ENCODE measurements around the gene EAF2. TPM values are rescaled to one million over a fixed set of nuclear protein-coding genes. Genes with fewer than 3 reads are reported as not detected.

The EAF2 gene
- total and polyA plus RNA-seq, 5 donors from 2014 or later, result 5.7 to 15.2 (median 8.3) TPM

DNA sequence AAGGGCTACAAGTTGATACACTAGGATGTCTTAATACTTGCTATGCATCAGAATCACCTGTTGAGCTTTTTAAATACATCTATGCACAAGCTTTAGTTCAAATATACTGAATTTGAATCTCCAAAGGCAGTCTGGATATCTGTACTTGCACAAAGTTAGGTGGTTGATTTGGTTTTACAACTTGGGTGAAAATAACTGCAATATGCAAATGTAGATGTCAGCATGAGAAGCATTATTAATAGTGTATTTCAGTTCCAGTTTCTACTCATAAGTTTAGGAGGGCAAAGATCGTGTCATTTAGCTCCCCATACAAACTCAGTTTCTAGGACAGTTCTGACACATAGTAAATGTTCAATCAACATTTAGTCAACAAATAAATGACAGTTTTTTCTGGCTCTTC, 25.8 kb upstream of the EAF2 start:
- peaks cover 19 to 28% (median 20%) of the 10 kb centered on the region in 4 donors for H3K4me1 Mint-ChIP-seq
- no peak for ATAC-seq (ENCODE audit: low read depth in 2 of 2)

DNA sequence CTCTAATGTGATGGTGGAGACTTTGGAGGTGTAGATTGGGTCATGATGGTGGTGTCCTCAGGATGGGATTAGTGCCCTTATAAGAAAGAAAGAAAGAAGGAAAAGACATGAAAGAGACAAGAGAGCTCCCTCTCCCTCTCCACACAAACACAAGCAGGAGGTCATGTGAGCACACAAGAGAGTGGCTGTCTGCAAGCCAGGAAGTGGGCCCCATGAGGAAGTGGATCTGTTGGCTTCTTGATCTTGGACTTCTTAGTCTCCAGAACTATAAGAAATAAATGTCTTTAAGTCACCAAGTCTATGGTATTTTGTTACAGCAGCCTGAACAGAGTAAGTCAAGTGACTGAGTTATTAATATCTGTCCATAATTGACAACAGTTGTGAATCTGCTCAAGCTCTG, 17.3 kb upstream of the EAF2 start:
- no peak overlapping the region for H3K4me3 ChIP-seq (ENCODE audit: low read depth, low read length)
- Mint-ChIP-seq H3K4me3 (no peak overlapping the region), H3K36me3 (peaks cover 63% of the 10 kb centered on the region), H3K27me3 (no peaks in the 10 kb centered on the region), H3K9me3 (peaks cover 0 to 8% (median 3%) of the 10 kb centered on the region in 7 donors), H3K27ac (peak overlapping the region in 1 of 3 donors; percentile 20), H3K4me1 (peaks cover 38 to 62% (median 52%) of the 10 kb centered on the region in 4 donors)
- H3K27me3 ChIP-seq (ENCODE audit: control insufficient read depth, insufficient read depth, low read length), result no peaks in the 10 kb centered on the region
- ATAC-seq (ENCODE audit: low read depth in 2 of 2) (no peak), DNase-seq (peak in 1 of 3 donors; percentile 37)
- H3K4me1 ChIP-seq (ENCODE audit: control insufficient read depth, insufficient read depth, low read length, poor library complexity, severe bottlenecking), result no peaks in the 10 kb centered on the region
- H3K27ac ChIP-seq (ENCODE audit: insufficient read depth, low read length, poor library complexity, severe bottlenecking), result no peak overlapping the region
- peaks cover 45% of the 10 kb centered on the region for H3K36me3 ChIP-seq (ENCODE audit: control insufficient read depth, insufficient read depth, low read length)
- peaks cover 0 to 4% of the 10 kb centered on the region in 2 experiments for H3K9me3 ChIP-seq (ENCODE audit: control insufficient read depth in 2 of 2, low read length in 2 of 2)

More for the DNA sequence above, 25.8 kb upstream of the EAF2 start:
- Mint-ChIP-seq H3K36me3 (peaks cover 44% of the 10 kb centered on the region), H3K27ac (peak overlapping the region in 1 of 3 donors; percentile 50), H3K9me3 (peaks cover 0 to 3% (median 0%) of the 10 kb centered on the region in 7 donors), H3K27me3 (no peaks in the 10 kb centered on the region), H3K4me3 (no peak overlapping the region)
- Histone ChIP-seq H3K36me3 (ENCODE audit: control insufficient read depth, insufficient read depth, low read length) (peaks cover 44% of the 10 kb centered on the region), H3K9me3 (ENCODE audit: control insufficient read depth in 2 of 2, low read length in 2 of 2) (no peaks in the 10 kb centered on the region), H3K27ac (ENCODE audit: insufficient read depth, low read length, poor library complexity, severe bottlenecking) (no peak overlapping the region), H3K4me3 (ENCODE audit: low read depth, low read length) (no peak overlapping the region), H3K27me3 (ENCODE audit: control insufficient read depth, insufficient read depth, low read length) (no peaks in the 10 kb centered on the region), H3K4me1 (ENCODE audit: control insufficient read depth, insufficient read depth, low read length, poor library complexity, severe bottlenecking) (no peaks in the 10 kb centered on the region)
- DNase-seq, result peak in 1 of 3 donors; percentile 12

DNA sequence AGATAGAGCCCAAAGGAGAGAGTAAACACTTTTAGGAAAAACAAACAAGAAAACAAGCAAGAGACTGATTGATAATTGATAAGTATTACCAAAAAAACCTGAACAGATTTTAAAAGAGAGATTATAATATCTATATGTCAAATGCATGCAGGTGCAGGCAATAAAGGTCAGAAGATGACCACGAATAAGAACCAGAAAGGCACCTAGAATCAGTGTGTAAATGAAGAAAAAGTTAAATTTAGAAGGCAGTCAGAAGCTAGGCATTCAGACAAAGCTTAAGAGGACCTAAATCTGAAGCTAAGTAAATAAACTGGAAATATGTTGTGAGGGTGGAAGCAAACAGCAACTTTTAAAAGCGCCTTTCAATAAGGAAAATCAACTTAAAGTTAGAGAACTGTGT, 16.4 kb upstream of the EAF2 start:
- Histone ChIP-seq H3K27me3 (ENCODE audit: control insufficient read depth, insufficient read depth, low read length) (no peaks in the 10 kb centered on the region), H3K4me1 (ENCODE audit: control insufficient read depth, insufficient read depth, low read length, poor library complexity, severe bottlenecking) (no peaks in the 10 kb centered on the region), H3K9me3 (ENCODE audit: control insufficient read depth in 2 of 2, low read length in 2 of 2) (peaks cover 8 to 11% of the 10 kb centered on the region in 2 experiments), H3K36me3 (ENCODE audit: control insufficient read depth, insufficient read depth, low read length) (peaks cover 53% of the 10 kb centered on the region), H3K27ac (ENCODE audit: insufficient read depth, low read length, poor library complexity, severe bottlenecking) (no peak overlapping the region), H3K4me3 (ENCODE audit: low read depth, low read length) (no peak overlapping the region)
- Mint-ChIP-seq H3K9me3 (peaks cover 2 to 14% (median 7%) of the 10 kb centered on the region in 7 donors), H3K4me1 (peaks cover 44 to 59% (median 53%) of the 10 kb centered on the region in 4 donors), H3K27ac (peak overlapping the region in 1 of 3 donors; percentile 16), H3K4me3 (no peak overlapping the region), H3K36me3 (peaks cover 70% of the 10 kb centered on the region), H3K27me3 (no peaks in the 10 kb centered on the region)
- ATAC-seq (ENCODE audit: low read depth in 2 of 2) (no peak), DNase-seq (no peak)

DNA sequence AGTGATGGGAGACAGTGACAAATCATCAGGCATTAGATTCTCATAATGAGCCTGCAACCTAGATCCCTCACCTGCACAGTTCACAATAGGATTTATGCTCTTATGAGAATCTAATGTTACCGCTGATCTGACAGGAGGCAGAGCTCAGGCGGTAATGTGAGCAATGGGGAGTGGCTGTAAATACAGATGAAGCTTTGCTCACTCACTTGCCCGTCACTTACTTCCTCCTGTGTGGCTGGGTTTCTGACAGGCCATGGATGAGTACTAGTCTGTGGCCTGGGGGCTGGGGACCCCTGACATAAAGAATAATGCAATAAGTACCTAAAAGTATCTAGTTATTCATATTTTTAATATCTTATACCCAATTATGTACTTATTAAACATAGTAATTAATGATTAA, 15.8 kb upstream of the EAF2 start:
- H3K27me3 ChIP-seq (ENCODE audit: control insufficient read depth, insufficient read depth, low read length), result no peaks in the 10 kb centered on the region
- H3K27ac Mint-ChIP-seq, result no peak overlapping the region
- peaks cover 2 to 14% (median 7%) of the 10 kb centered on the region in 7 donors for H3K9me3 Mint-ChIP-seq
- H3K9me3 ChIP-seq (ENCODE audit: control insufficient read depth in 2 of 2, low read length in 2 of 2), result peaks cover 11 to 18% of the 10 kb centered on the region in 2 experiments
- DNase-seq (no peak), ATAC-seq (ENCODE audit: low read depth in 2 of 2) (no peak)
- no peaks in the 10 kb centered on the region for H3K27me3 Mint-ChIP-seq
- peaks cover 59% of the 10 kb centered on the region for H3K36me3 ChIP-seq (ENCODE audit: control insufficient read depth, insufficient read depth, low read length)
- H3K27ac ChIP-seq (ENCODE audit: insufficient read depth, low read length, poor library complexity, severe bottlenecking), result no peak overlapping the region
- H3K4me3 ChIP-seq (ENCODE audit: low read depth, low read length), result no peak overlapping the region
- H3K4me1 ChIP-seq (ENCODE audit: control insufficient read depth, insufficient read depth, low read length, poor library complexity, severe bottlenecking), result no peaks in the 10 kb centered on the region
- peaks cover 71% of the 10 kb centered on the region for H3K36me3 Mint-ChIP-seq
- H3K4me3 Mint-ChIP-seq, result no peak overlapping the region
- H3K4me1 Mint-ChIP-seq, result peaks cover 40 to 54% (median 47%) of the 10 kb centered on the region in 4 donors

DNA sequence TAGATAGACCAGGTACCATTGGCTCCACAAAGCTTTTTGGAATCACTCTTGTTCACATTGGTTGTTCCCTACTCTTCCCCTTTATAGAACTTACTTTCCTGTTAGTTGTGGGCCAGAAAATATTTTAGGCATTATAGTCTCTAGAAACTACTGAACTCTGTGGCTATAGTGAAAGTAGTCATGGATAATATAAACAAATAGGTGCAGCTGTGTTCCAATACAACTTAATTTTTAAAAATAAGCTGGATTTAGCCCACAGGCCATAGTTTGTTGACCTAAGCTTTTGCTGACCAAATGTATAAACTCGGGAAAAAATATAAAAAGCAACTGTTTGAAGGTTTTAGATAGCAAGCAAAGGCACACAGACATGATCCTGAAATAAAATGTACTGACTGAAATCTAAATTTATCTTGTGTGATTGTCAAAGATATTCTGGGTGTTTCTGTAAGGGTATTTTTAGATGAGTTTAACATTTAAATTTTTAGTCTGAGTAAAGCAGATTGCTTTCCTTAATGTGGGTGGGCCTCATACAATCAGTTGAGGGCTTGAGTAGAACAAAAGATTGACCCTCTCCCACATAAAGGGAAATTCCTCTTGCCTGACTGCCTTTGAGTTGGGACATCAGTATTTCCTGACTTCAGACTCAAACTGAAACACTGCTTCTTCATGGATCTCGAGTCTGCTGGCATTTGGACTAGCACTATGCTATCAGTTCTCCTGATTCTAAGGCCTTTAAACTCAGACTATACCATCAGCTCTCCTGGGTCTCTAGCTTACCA, 13.4 kb upstream of the EAF2 start:
- peaks cover 11 to 18% of the 10 kb centered on the region in 2 experiments for H3K9me3 ChIP-seq (ENCODE audit: control insufficient read depth in 2 of 2, low read length in 2 of 2)
- H3K27me3 ChIP-seq (ENCODE audit: control insufficient read depth, insufficient read depth, low read length), result no peaks in the 10 kb centered on the region
- DNase-seq, result no peak
- Mint-ChIP-seq H3K9me3 (peaks cover 2 to 10% (median 4%) of the 10 kb centered on the region in 7 donors), H3K27me3 (no peaks in the 10 kb centered on the region), H3K4me3 (no peak overlapping the region), H3K36me3 (peaks cover 69% of the 10 kb centered on the region), H3K4me1 (peaks cover 34 to 42% (median 42%) of the 10 kb centered on the region in 4 donors), H3K27ac (no peak overlapping the region)
- no peak for ATAC-seq (ENCODE audit: low read depth in 2 of 2)
- no peak overlapping the region for H3K4me3 ChIP-seq (ENCODE audit: low read depth, low read length)
- no peaks in the 10 kb centered on the region for H3K4me1 ChIP-seq (ENCODE audit: control insufficient read depth, insufficient read depth, low read length, poor library complexity, severe bottlenecking)
- no peak overlapping the region for H3K27ac ChIP-seq (ENCODE audit: insufficient read depth, low read length, poor library complexity, severe bottlenecking)
- peaks cover 76% of the 10 kb centered on the region for H3K36me3 ChIP-seq (ENCODE audit: control insufficient read depth, insufficient read depth, low read length)

DNA sequence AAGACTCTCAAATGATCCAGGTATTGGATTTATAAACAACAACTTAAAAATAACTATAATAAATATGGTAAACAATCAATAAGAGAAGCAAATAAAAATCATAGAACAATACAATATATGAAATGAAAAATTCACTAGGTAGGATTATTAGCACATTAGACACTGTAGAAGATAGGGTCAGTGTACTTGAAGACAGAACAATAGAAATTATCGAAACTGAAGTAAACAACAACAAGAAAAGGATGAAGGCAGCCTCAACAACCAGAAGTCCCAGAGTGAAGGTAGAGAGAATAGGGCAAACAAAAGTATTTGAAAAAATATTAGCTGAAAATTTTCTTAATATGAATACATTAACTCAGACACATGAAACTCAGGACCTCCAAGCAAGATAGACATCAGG, 12.0 kb upstream of the EAF2 start:
- H3K27ac ChIP-seq (ENCODE audit: insufficient read depth, low read length, poor library complexity, severe bottlenecking), result no peak overlapping the region
- Mint-ChIP-seq H3K36me3 (peaks cover 71% of the 10 kb centered on the region), H3K4me1 (peaks cover 31 to 42% (median 40%) of the 10 kb centered on the region in 4 donors), H3K27me3 (no peaks in the 10 kb centered on the region), H3K9me3 (peaks cover 2 to 7% (median 4%) of the 10 kb centered on the region in 7 donors), H3K4me3 (peak overlapping the region in 2 of 4 donors; percentile 25 to 76), H3K27ac (no peak overlapping the region)
- H3K36me3 ChIP-seq (ENCODE audit: control insufficient read depth, insufficient read depth, low read length), result peaks cover 79% of the 10 kb centered on the region
- no peaks in the 10 kb centered on the region for H3K27me3 ChIP-seq (ENCODE audit: control insufficient read depth, insufficient read depth, low read length)
- no peak for DNase-seq
- ATAC-seq (ENCODE audit: low read depth in 2 of 2), result no peak
- peaks cover 11 to 18% of the 10 kb centered on the region in 2 experiments for H3K9me3 ChIP-seq (ENCODE audit: control insufficient read depth in 2 of 2, low read length in 2 of 2)
- no peaks in the 10 kb centered on the region for H3K4me1 ChIP-seq (ENCODE audit: control insufficient read depth, insufficient read depth, low read length, poor library complexity, severe bottlenecking)
- no peak overlapping the region for H3K4me3 ChIP-seq (ENCODE audit: low read depth, low read length)

DNA sequence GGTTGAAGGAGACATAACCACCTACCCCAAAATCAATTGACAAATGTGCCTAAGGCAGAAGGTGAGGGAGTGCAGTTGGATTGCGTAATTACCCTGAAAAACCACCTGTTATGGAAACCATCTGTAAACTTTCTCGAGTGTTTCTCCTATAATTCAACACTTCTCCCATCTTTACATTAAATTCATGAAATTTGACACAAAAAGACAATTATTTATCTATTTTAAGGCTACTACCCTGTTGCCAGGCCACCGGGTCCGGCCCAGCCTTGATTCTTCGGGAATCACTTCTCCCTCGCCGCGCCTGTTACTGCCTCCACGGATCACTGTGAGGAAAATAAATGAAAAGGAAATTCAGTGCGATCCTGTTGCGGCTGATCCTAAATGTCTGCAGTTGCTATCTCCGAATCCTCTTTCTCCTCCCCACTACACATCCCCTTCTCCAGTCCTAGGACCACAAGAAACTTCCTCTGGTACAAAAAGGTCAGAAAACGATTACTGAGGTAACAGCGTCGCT, 795 bp upstream of the EAF2 start:
- peaks cover 6% of the 10 kb centered on the region for H3K27me3 Mint-ChIP-seq
- H3K4me1 Mint-ChIP-seq, result peaks cover 29 to 65% (median 52%) of the 10 kb centered on the region in 4 donors
- no peaks in the 10 kb centered on the region for H3K9me3 Mint-ChIP-seq
- H3K36me3 Mint-ChIP-seq, result peaks cover 14% of the 10 kb centered on the region
- Histone ChIP-seq H3K27me3 (ENCODE audit: control insufficient read depth, insufficient read depth, low read length) (no peaks in the 10 kb centered on the region), H3K9me3 (ENCODE audit: control insufficient read depth in 2 of 2, low read length in 2 of 2) (no peaks in the 10 kb centered on the region), H3K36me3 (ENCODE audit: control insufficient read depth, insufficient read depth, low read length) (peaks cover 11% of the 10 kb centered on the region), H3K4me1 (ENCODE audit: control insufficient read depth, insufficient read depth, low read length, poor library complexity, severe bottlenecking) (peaks cover 36% of the 10 kb centered on the region), H3K4me3 (ENCODE audit: low read depth, low read length) (peak overlapping the region; percentile 96), H3K27ac (ENCODE audit: insufficient read depth, low read length, poor library complexity, severe bottlenecking) (peak overlapping the region; percentile 87)
- peak overlapping the region; percentile 72 to 95 (median 94) for H3K27ac Mint-ChIP-seq
- ATAC-seq (ENCODE audit: low read depth in 2 of 2) (no peak), DNase-seq (peak in 1 of 3 donors; percentile 29)
- peak overlapping the region; percentile 90 to 96 (median 96) for H3K4me3 Mint-ChIP-seq
